Measurements from ENCODE around the gene ST3GAL3. TPM values are rescaled to one million over a fixed set of nuclear protein-coding genes. Genes with fewer than 3 reads are reported as not detected.

The ST3GAL3 gene
- total and polyA plus RNA-seq, 7 donors = 22.2 to 53.2 (median 44.5) TPM

GRCh38 chr1:43766818-43767525 lies 59.6 kb downstream of the ST3GAL3 start:
- ATAC-seq (no peak), DNase-seq (no peak)
- Histone ChIP-seq H3K4me1 (peaks cover 20% of the 10 kb centered on the region), H3K9me3 (no peaks in the 10 kb centered on the region), H3K4me3 (no peak overlapping the region), H3K36me3 (ENCODE audit: insufficient read depth in 1 of 2, low read depth in 1 of 2) (no peaks in the 10 kb centered on the region), H3K27ac (no peak overlapping the region), H3K27me3 (ENCODE audit: insufficient read depth in 3 of 3, low read length in 2 of 3) (no peaks in the 10 kb centered on the region)
- intact Hi-C loops (cut with DNase I) = loop anchor here (5.0 to 10.0 kb wide), 3 partner anchors 98 to 268 kb away; partner anchors contain the start of gene SLC6A9 (in 1 of the 2)
- 84 to 90% (median 87%) methylated on average over 5 of the region's 5 CpGs for WGBS, 3 donors
- no peak for TF ChIP-seq CTCF (IDR thresholded peaks at IDR 0.05)

- no peak for TF ChIP-seq CTCF (IDR thresholded peaks at IDR 0.05)
- Histone ChIP-seq H3K36me3 (ENCODE audit: insufficient read depth in 1 of 2, low read depth in 1 of 2) (peaks cover 0 to under 1% of the 10 kb centered on the region in 2 donors), H3K27ac (no peak overlapping the region), H3K9me3 (no peaks in the 10 kb centered on the region), H3K4me1 (peaks cover 17% of the 10 kb centered on the region), H3K4me3 (no peak overlapping the region), H3K27me3 (ENCODE audit: insufficient read depth in 3 of 3, low read length in 2 of 3) (no peaks in the 10 kb centered on the region)
- ATAC-seq (no peak), DNase-seq (no peak)
- intact Hi-C loops (cut with DNase I) = loop anchor here (5.0 to 10.0 kb wide), 3 partner anchors 97 to 267 kb away; partner anchors contain the start of gene SLC6A9 (in 1 of the 2)
Measured at GRCh38 chr1:43768168-43768567, 60.8 kb downstream of the ST3GAL3 start.

GRCh38 chr1:43769350-43769908 lies 62.1 kb downstream of the ST3GAL3 start:
- Histone ChIP-seq H3K4me1 (peaks cover 14% of the 10 kb centered on the region), H3K4me3 (no peak overlapping the region), H3K27me3 (ENCODE audit: insufficient read depth in 3 of 3, low read length in 2 of 3) (no peaks in the 10 kb centered on the region), H3K27ac (no peak overlapping the region), H3K36me3 (ENCODE audit: insufficient read depth in 1 of 2, low read depth in 1 of 2) (peaks cover 0 to 2% of the 10 kb centered on the region in 2 donors), H3K9me3 (no peaks in the 10 kb centered on the region)
- DNase-seq (no peak), ATAC-seq (no peak)
- TF ChIP-seq CTCF (IDR thresholded peaks at IDR 0.05) = no peak
- 83 to 88% (median 87%) methylated on average over 4 of the region's 4 CpGs for WGBS, 3 donors
- intact Hi-C loops (cut with DNase I) = loop anchor here (5.0 to 10.0 kb wide), 3 partner anchors 95 to 265 kb away; partner anchors contain the start of gene SLC6A9 (in 1 of the 2)

- 88 to 100% (median 98%) methylated on average over 2 of the region's 2 CpGs for WGBS, 3 donors
- intact Hi-C loops (cut with DNase I) = no loop called here
- Histone ChIP-seq H3K36me3 (ENCODE audit: insufficient read depth in 1 of 2, low read depth in 1 of 2) (peaks cover 0 to 2% of the 10 kb centered on the region in 2 donors), H3K4me3 (no peak overlapping the region), H3K27me3 (ENCODE audit: insufficient read depth in 3 of 3, low read length in 2 of 3) (no peaks in the 10 kb centered on the region), H3K4me1 (peaks cover 10% of the 10 kb centered on the region), H3K27ac (no peak overlapping the region), H3K9me3 (no peaks in the 10 kb centered on the region)
- ATAC-seq (no peak), DNase-seq (no peak)
- TF ChIP-seq CTCF (IDR thresholded peaks at IDR 0.05) = no peak
Measured at GRCh38 chr1:43770111-43770510, 62.8 kb downstream of the ST3GAL3 start.

Data from psoas muscle (tissue), 8 donors.